ENCODE measurements around the gene SLC24A3.

DNA sequence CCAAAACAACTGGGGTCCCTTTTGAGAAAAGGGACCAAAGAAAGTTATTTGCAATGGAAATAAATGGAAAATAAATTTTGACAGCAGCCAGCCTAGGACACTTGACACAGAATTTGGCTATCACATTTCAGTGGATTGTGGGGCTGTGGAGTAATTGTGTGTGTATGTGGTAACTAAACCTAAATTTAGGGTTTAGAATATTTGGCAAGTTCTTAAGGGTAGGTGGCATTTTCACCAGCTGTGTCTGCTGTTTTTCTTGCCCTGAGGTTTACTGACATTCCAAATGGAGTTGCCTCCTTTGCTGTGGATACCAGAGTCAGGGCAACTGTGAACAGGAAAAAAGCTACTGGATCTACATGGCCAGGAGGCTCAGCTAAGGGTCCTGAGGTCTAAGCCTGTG, 270.9 kb downstream of the SLC24A3 start:
- TF ChIP-seq, protein P1, sequence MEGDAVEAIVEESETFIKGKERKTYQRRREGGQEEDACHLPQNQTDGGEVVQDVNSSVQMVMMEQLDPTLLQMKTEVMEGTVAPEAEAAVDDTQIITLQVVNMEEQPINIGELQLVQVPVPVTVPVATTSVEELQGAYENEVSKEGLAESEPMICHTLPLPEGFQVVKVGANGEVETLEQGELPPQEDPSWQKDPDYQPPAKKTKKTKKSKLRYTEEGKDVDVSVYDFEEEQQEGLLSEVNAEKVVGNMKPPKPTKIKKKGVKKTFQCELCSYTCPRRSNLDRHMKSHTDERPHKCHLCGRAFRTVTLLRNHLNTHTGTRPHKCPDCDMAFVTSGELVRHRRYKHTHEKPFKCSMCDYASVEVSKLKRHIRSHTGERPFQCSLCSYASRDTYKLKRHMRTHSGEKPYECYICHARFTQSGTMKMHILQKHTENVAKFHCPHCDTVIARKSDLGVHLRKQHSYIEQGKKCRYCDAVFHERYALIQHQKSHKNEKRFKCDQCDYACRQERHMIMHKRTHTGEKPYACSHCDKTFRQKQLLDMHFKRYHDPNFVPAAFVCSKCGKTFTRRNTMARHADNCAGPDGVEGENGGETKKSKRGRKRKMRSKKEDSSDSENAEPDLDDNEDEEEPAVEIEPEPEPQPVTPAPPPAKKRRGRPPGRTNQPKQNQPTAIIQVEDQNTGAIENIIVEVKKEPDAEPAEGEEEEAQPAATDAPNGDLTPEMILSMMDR (IDR thresholded peaks at IDR 0.05), result no peak
- no peak for TF ChIP-seq ZFX (IDR thresholded peaks at IDR 0.05; ENCODE audit: borderline replicate concordance)
